Loucy (cell line): ENCODE data around the gene IFT27.

Experiments used
- H2AFZ ChIP-seq: fragments of 200-600 bp; sonication (generic); 2 replicates; pipeline ENCODE4 v1.6.0; 2016; ENCODE audit warnings: antibody characterized with exemption, mild to moderate bottlenecking, low read length, moderate library complexity
- H3F3A ChIP-seq: fragments of 200-600 bp; 2 replicates; pipeline ENCODE4 v1.6.0; 2016; ENCODE audit warnings: antibody characterized with exemption, low read depth, mild to moderate bottlenecking
- H3K27me3 ChIP-seq: fragments of 200-600 bp; sonication (generic); 2 replicates; pipeline ENCODE4 v1.6.1; 2014; ENCODE audit warnings: low read length, mild to moderate bottlenecking; ENCODE audit not compliant: insufficient read depth, poor library complexity, severe bottlenecking
- H3K36me3 ChIP-seq: fragments of 200-600 bp; sonication (generic); 2 replicates; pipeline ENCODE4 v1.6.1; 2016; ENCODE audit warnings: low read length; ENCODE audit not compliant: insufficient read depth
- H3K4me1 ChIP-seq: fragments of 200-600 bp; sonication (generic); 2 replicates; pipeline ENCODE4 v1.5.1; 2014; ENCODE audit warnings: low read length, mild to moderate bottlenecking; ENCODE audit not compliant: insufficient read depth, poor library complexity, severe bottlenecking
- H3K4me2 ChIP-seq: fragments of 200-600 bp; sonication (generic); 2 replicates; pipeline ENCODE4 v1.6.0; 2014; ENCODE audit warnings: antibody characterized with exemption, low read length, low read depth, mild to moderate bottlenecking; ENCODE audit not compliant: poor library complexity, severe bottlenecking
- H3K4me3 ChIP-seq: fragments of 200-600 bp; sonication (generic); 2 replicates; pipeline ENCODE4 v1.5.1; 2014; ENCODE audit warnings: low read length, mild to moderate bottlenecking, mixed read lengths; ENCODE audit not compliant: poor library complexity, severe bottlenecking
- H3K79me2 ChIP-seq: fragments of 200-600 bp; sonication (generic); 2 replicates; pipeline ENCODE4 v1.6.1; 2014; ENCODE audit warnings: low read length; ENCODE audit not compliant: insufficient read depth
- H3K9ac ChIP-seq: fragments of 200-600 bp; sonication (generic); 2 replicates; pipeline ENCODE4 v1.6.0; 2014; ENCODE audit warnings: mild to moderate bottlenecking, low read depth, low read length, moderate library complexity; ENCODE audit not compliant: poor library complexity, severe bottlenecking
- H3K9me2 ChIP-seq: fragments of 200-600 bp; sonication (generic); replicated peaks from 2 replicates; pipeline ENCODE4 v1.6.1; 2016; ENCODE audit warnings: low read depth, low read length, mixed read lengths
- H3K9me3 ChIP-seq: fragments of 200-600 bp; sonication (generic); 2 replicates; pipeline ENCODE4 v1.6.1; 2014; ENCODE audit warnings: mild to moderate bottlenecking, antibody characterized with exemption, low read length, low read depth; ENCODE audit not compliant: insufficient read depth
- H4K20me1 ChIP-seq: fragments of 200-600 bp; sonication (generic); 2 replicates; pipeline ENCODE4 v1.6.0; 2014; ENCODE audit warnings: antibody characterized with exemption, low read length, mild to moderate bottlenecking; ENCODE audit not compliant: insufficient read depth, poor library complexity, severe bottlenecking
- EZH2phosphoT487 ChIP-seq: fragments of 200-600 bp; IDR thresholded peaks from 2 replicates; pipeline ENCODE4 v1.6.1; 2018; ENCODE audit warnings: antibody characterized with exemption, mild to moderate bottlenecking, moderate library complexity, borderline replicate concordance
- TF ChIP-seq, protein P1 (sequence below): fragments of 200-600 bp; sonication (generic); conservative IDR thresholded peaks from 2 replicates; pipeline ENCODE4 v1.5.1; 2014; ENCODE audit warnings: mild to moderate bottlenecking, antibody characterized with exemption, low read length

IFT27 gene

DNA sequence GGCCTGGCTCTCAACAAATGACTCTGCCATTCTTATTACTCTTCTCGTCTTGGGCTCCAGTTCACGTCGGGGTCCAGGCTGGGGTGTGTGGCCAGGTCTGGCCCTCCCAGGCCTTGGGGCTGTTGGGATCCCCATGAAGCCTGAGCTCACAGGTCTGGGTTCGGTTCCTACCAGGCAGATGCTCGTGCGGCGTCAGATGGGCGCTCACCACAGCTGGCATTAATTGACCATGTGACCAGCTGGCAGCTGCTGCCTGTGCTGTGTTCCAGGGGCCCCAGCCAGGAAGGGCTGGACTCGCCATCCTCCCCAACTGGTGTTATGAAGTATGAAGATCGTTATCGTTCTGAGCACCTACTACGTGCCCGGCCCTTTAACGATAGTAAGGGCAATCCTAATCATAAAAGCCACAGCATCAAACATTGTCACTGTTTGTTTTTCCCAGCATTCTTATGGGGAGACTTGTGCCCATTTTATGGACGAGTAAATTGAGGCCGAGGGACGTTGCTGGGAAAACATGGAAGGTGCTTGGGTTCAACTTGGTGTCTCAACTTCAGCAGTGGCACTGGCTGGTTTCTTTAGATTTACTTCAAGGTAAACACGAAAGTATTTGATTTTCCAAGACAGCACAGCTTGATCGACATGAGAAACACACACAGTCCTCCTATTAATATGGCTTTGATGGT, 45.6 kb downstream of the IFT27 start:
- H3K36me3 ChIP-seq = no peaks in the 10 kb centered on the region
- peaks cover 7% of the 10 kb centered on the region for H3K4me1 ChIP-seq
- H3K9me3 ChIP-seq = no peaks in the 10 kb centered on the region
- H3K4me3 ChIP-seq = no peak overlapping the region
- H3F3A ChIP-seq = no peaks in the 10 kb centered on the region
- H3K4me2 ChIP-seq = no peak overlapping the region
- no peak overlapping the region for H3K9ac ChIP-seq
- no peaks in the 10 kb centered on the region for H3K9me2 ChIP-seq
- H4K20me1 ChIP-seq = no peaks in the 10 kb centered on the region
- H2AFZ ChIP-seq = no peak overlapping the region
- no peak for TF ChIP-seq EZH2phosphoT487
- TF ChIP-seq, protein P1, sequence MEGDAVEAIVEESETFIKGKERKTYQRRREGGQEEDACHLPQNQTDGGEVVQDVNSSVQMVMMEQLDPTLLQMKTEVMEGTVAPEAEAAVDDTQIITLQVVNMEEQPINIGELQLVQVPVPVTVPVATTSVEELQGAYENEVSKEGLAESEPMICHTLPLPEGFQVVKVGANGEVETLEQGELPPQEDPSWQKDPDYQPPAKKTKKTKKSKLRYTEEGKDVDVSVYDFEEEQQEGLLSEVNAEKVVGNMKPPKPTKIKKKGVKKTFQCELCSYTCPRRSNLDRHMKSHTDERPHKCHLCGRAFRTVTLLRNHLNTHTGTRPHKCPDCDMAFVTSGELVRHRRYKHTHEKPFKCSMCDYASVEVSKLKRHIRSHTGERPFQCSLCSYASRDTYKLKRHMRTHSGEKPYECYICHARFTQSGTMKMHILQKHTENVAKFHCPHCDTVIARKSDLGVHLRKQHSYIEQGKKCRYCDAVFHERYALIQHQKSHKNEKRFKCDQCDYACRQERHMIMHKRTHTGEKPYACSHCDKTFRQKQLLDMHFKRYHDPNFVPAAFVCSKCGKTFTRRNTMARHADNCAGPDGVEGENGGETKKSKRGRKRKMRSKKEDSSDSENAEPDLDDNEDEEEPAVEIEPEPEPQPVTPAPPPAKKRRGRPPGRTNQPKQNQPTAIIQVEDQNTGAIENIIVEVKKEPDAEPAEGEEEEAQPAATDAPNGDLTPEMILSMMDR = no peak
- no peaks in the 10 kb centered on the region for H3K79me2 ChIP-seq
- H3K27me3 ChIP-seq = no peaks in the 10 kb centered on the region

DNA sequence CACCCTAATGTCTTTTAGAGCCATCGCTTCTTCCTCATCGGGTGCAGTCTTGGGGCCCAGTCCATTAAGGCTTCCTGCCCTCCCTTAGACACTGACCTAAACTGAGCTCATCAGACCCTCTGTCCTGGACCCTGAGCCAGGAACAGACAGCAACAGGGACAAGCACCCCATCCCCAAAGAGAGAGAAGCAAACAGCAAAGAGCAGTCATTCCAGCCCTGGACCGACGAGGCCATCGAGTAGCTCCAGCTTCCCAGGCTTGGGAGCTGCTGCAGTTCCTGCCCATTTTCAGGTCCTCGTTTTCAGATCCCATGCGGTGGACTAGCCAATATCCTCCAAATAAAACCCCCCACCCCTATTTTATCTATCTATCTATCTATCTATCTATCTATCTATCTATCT, 46.6 kb downstream of the IFT27 start:
- no peak overlapping the region for H2AFZ ChIP-seq
- no peaks in the 10 kb centered on the region for H3K9me3 ChIP-seq
- H3K4me2 ChIP-seq = no peak overlapping the region
- no peaks in the 10 kb centered on the region for H3K27me3 ChIP-seq
- peaks cover 3% of the 10 kb centered on the region for H3K4me1 ChIP-seq
- H3K79me2 ChIP-seq = no peaks in the 10 kb centered on the region
- H3F3A ChIP-seq = no peaks in the 10 kb centered on the region
- no peaks in the 10 kb centered on the region for H3K9me2 ChIP-seq
- H4K20me1 ChIP-seq = no peaks in the 10 kb centered on the region
- H3K36me3 ChIP-seq = no peaks in the 10 kb centered on the region
- no peak overlapping the region for H3K9ac ChIP-seq
- TF ChIP-seq, protein P1 = no peak
- TF ChIP-seq EZH2phosphoT487 = no peak
- no peak overlapping the region for H3K4me3 ChIP-seq

GRCh38 chr22:36728505-36728904, 47.4 kb downstream of the IFT27 start:
- no peaks in the 10 kb centered on the region for H3K9me3 ChIP-seq
- H3K36me3 ChIP-seq = no peaks in the 10 kb centered on the region
- no peaks in the 10 kb centered on the region for H3K4me1 ChIP-seq
- no peaks in the 10 kb centered on the region for H3K27me3 ChIP-seq
- H3K79me2 ChIP-seq = no peaks in the 10 kb centered on the region
- H3K4me3 ChIP-seq = no peak overlapping the region
- H4K20me1 ChIP-seq = no peaks in the 10 kb centered on the region
- no peaks in the 10 kb centered on the region for H3F3A ChIP-seq
- no peak overlapping the region for H3K9ac ChIP-seq
- no peaks in the 10 kb centered on the region for H3K9me2 ChIP-seq
- H2AFZ ChIP-seq = no peak overlapping the region
- no peak overlapping the region for H3K4me2 ChIP-seq
- TF ChIP-seq, protein P1 = no peak
- TF ChIP-seq EZH2phosphoT487 = no peak
